Upper lobe of right lung (tissue), 1 donor: ENCODE data around the gene SLC30A2. TPM values are rescaled to one million over a fixed set of nuclear protein-coding genes. Genes with fewer than 3 reads are reported as not detected.

Experiments
- ATAC-seq: fragments of 200-7000 bp; cut with Tn5 transposase; one replicate; pipeline ENCODE4 v1.9.1; 2020; ENCODE audit warnings: mild to moderate bottlenecking, moderate library complexity
- DNase-seq: peaks from one replicate; pipeline ENCODE4 v3.0.0-alpha.2; 2020
- H3K27ac ChIP-seq: fragments of 200-600 bp; one replicate; pipeline ENCODE4 v1.8.0; 2022
- H3K27me3 ChIP-seq: fragments of 200-600 bp; one replicate; pipeline ENCODE4 v1.8.0; 2022; ENCODE audit warnings: mild to moderate bottlenecking
- H3K36me3 ChIP-seq: fragments of 200-600 bp; one replicate; pipeline ENCODE4 v1.8.0; 2022
- H3K4me1 ChIP-seq: fragments of 200-600 bp; one replicate; pipeline ENCODE4 v1.8.0; 2022
- H3K4me3 ChIP-seq: fragments of 200-600 bp; one replicate; pipeline ENCODE4 v1.8.0; 2022; ENCODE audit warnings: mild to moderate bottlenecking
- H3K9me3 ChIP-seq: fragments of 200-600 bp; one replicate; pipeline ENCODE4 v1.8.0; 2022
- CTCF ChIP-seq: fragments of 200-600 bp; IDR thresholded peaks from one replicate; pipeline ENCODE4 v1.8.0; 2022; ENCODE audit warnings: antibody characterized with exemption
- intact Hi-C: fragments of 100-400 bp; cut with DNase I; formaldehyde crosslinking; loops from one replicate; pipeline ENCODE4 v1.11.0; 2022
- total RNA-seq: library from RNA; stranded (reverse); fragmentation: NEBNext Ultra II Directional; extraction: Animal tissue kit (Norgen Biotek cat#: 25700); gene quantifications from one replicate; pipeline ENCODE4 v1.2.1, GENCODE V29; 2021
- donor health status: DM: no; HTN: yes; CAD: no; lungs with severe emphysema.

Gene SLC30A2
- total RNA-seq, 1 donor from 2014 or later = not detected

- Histone ChIP-seq H3K4me1 (peaks cover 22% of the 10 kb centered on the region), H3K27me3 (no peaks in the 10 kb centered on the region), H3K4me3 (no peak overlapping the region), H3K27ac (no peak overlapping the region), H3K36me3 (no peaks in the 10 kb centered on the region), H3K9me3 (no peaks in the 10 kb centered on the region)
- no peak for DNase-seq
- no peak for ATAC-seq
- TF ChIP-seq CTCF = no peak
- intact Hi-C loops = no loop called here
Measured at GRCh38 chr1:26019641-26020315, 26.1 kb downstream of the SLC30A2 start.

- no peak for TF ChIP-seq CTCF
- H3K9me3 ChIP-seq = no peaks in the 10 kb centered on the region
- DNase-seq (no peak), ATAC-seq (no peak)
- H3K27ac ChIP-seq = no peak overlapping the region
- intact Hi-C loops = no loop called here
- H3K4me3 ChIP-seq = no peak overlapping the region
- no peaks in the 10 kb centered on the region for H3K36me3 ChIP-seq
- peaks cover 22% of the 10 kb centered on the region for H3K4me1 ChIP-seq
- H3K27me3 ChIP-seq = no peaks in the 10 kb centered on the region
Measured at GRCh38 chr1:26017606-26018005, 28.3 kb downstream of the SLC30A2 start.

- no peak for TF ChIP-seq CTCF
- Histone ChIP-seq H3K27me3 (no peaks in the 10 kb centered on the region), H3K27ac (no peak overlapping the region), H3K4me1 (peaks cover 22% of the 10 kb centered on the region), H3K9me3 (no peaks in the 10 kb centered on the region), H3K4me3 (no peak overlapping the region), H3K36me3 (no peaks in the 10 kb centered on the region)
- DNase-seq = no peak
- peak; percentile 69 for ATAC-seq
- intact Hi-C loops = no loop called here
Measured at GRCh38 chr1:26016953-26017545, 28.9 kb downstream of the SLC30A2 start.

- ATAC-seq (peak; percentile 5), DNase-seq (no peak)
- TF ChIP-seq CTCF = no peak
- intact Hi-C loops = no loop called here
- H3K27me3 ChIP-seq = no peaks in the 10 kb centered on the region
- no peak overlapping the region for H3K4me3 ChIP-seq
- no peaks in the 10 kb centered on the region for H3K9me3 ChIP-seq
- H3K36me3 ChIP-seq = no peaks in the 10 kb centered on the region
- H3K4me1 ChIP-seq = peaks cover 22% of the 10 kb centered on the region
- H3K27ac ChIP-seq = no peak overlapping the region
Measured at GRCh38 chr1:26016258-26016952, 29.5 kb downstream of the SLC30A2 start.

- H3K27ac ChIP-seq = peak overlapping the region; percentile 26
- no peak for TF ChIP-seq CTCF
- no peaks in the 10 kb centered on the region for H3K27me3 ChIP-seq
- H3K36me3 ChIP-seq = no peaks in the 10 kb centered on the region
- DNase-seq = peak; percentile 75
- ATAC-seq = peak; percentile 63
- H3K9me3 ChIP-seq = no peaks in the 10 kb centered on the region
- intact Hi-C loops = no loop called here
- peaks cover 22% of the 10 kb centered on the region for H3K4me1 ChIP-seq
- H3K4me3 ChIP-seq = no peak overlapping the region
Measured at GRCh38 chr1:26015358-26015757, 30.6 kb downstream of the SLC30A2 start.
